CD14-positive monocyte (primary cell): Measurements from ENCODE around the gene ELOB. TPM values are rescaled to one million over a fixed set of nuclear protein-coding genes. Genes with fewer than 3 reads are reported as not detected.

ENCODE experiments used
- DNase-seq, 3 donors: peaks; one replicate each; pipeline ENCODE4 v3.0.0-alpha.2; 2011 to 2022
- H2AFZ ChIP-seq: 2 replicates; pipeline ENCODE4 v1.6.0; 2012; ENCODE audit warnings: mild to moderate bottlenecking, low read depth, low read length, inconsistent platforms; ENCODE audit not compliant: insufficient read depth, poor library complexity, severe bottlenecking
- H3K27ac ChIP-seq, 2 donors: 1 replicate in 1 of 2; 2 replicates in 1 of 2; pipeline ENCODE4 v1.5.1; 2012 to 2013; ENCODE audit warnings: low read length in 2 of 2, control low read depth in 1 of 2, inconsistent platforms in 1 of 2, low read depth in 1 of 2, mild to moderate bottlenecking in 1 of 2
- H3K27me3 ChIP-seq, 2 donors: one replicate each; pipeline versions ENCODE4 v1.6.0 to v1.6.1; 2011 to 2013; ENCODE audit warnings: low read length in 2 of 2; ENCODE audit not compliant: control insufficient read depth in 2 of 2, insufficient read depth in 2 of 2
- H3K36me3 ChIP-seq, 2 donors: replicated peaks in 1 of 2; 1 replicate in 1 of 2; 2 replicates in 1 of 2; pipeline versions ENCODE4 v1.5.1 to v1.6.1; 2012 to 2013; ENCODE audit warnings: low read length in 2 of 2, control low read depth in 1 of 2, inconsistent platforms in 1 of 2, mild to moderate bottlenecking in 1 of 2; ENCODE audit not compliant: insufficient read depth in 2 of 2, control insufficient read depth in 1 of 2
- H3K4me1 ChIP-seq, 2 donors: 1 replicate in 1 of 2; 2 replicates in 1 of 2; pipeline versions ENCODE4 v1.5.1 to v1.6.1; 2012 to 2013; ENCODE audit warnings: low read length in 2 of 2, control low read depth in 1 of 2, inconsistent platforms in 1 of 2, mild to moderate bottlenecking in 1 of 2, moderate library complexity in 1 of 2; ENCODE audit not compliant: insufficient read depth in 2 of 2, control insufficient read depth in 1 of 2
- H3K4me2 ChIP-seq: replicated peaks from 2 replicates; pipeline ENCODE3; 2012; ENCODE audit warnings: low read length, moderate library complexity, mild to moderate bottlenecking; ENCODE audit not compliant: poor library complexity, severe bottlenecking; ENCODE audit errors: extremely low read depth
- H3K4me3 ChIP-seq, 3 experiments: fragments of 200-600 bp in 1 of 3; sonication (generic) in 1 of 3; replicated peaks in 1 of 3; 1 replicate in 2 of 3; 2 replicates in 1 of 3; pipeline ENCODE4 v1.5.1; 2011 to 2013; ENCODE audit warnings: low read length in 3 of 3, mild to moderate bottlenecking in 3 of 3, control low read depth in 2 of 3, low read depth in 2 of 3, inconsistent platforms in 1 of 3, moderate library complexity in 1 of 3
- H3K79me2 ChIP-seq: 2 replicates; pipeline ENCODE4 v1.6.0; 2012; ENCODE audit warnings: mild to moderate bottlenecking, control low read depth, inconsistent platforms, low read length, moderate library complexity; ENCODE audit not compliant: insufficient read depth
- H3K9ac ChIP-seq: 2 replicates; pipeline ENCODE4 v1.6.0; 2017; ENCODE audit warnings: low read length, mild to moderate bottlenecking; ENCODE audit not compliant: insufficient read depth, poor library complexity, severe bottlenecking
- H3K9me3 ChIP-seq, 2 donors: replicated peaks in 1 of 2; 1 replicate in 1 of 2; 2 replicates in 1 of 2; pipeline versions ENCODE4 v1.5.1 to v1.6.1; 2012 to 2013; ENCODE audit warnings: low read length in 2 of 2, control low read depth in 1 of 2; ENCODE audit not compliant: control insufficient read depth in 1 of 2, insufficient read depth in 1 of 2
- H4K20me1 ChIP-seq: 2 replicates; pipeline ENCODE4 v1.6.0; 2012; ENCODE audit warnings: mild to moderate bottlenecking, low read length, control low read depth, moderate library complexity; ENCODE audit not compliant: insufficient read depth
- H3K27ac Mint-ChIP-seq, 7 donors: one replicate each; pipeline ENCODE4 v1.8.0; 2020; ENCODE audit warnings: mild to moderate bottlenecking in 7 of 7, mixed read lengths in 7 of 7, moderate library complexity in 6 of 7, inconsistent platforms in 2 of 7
- H3K27me3 Mint-ChIP-seq, 3 donors: one replicate each; pipeline ENCODE4 v1.8.0; 2021 to 2022; ENCODE audit warnings: low read depth in 3 of 3, mild to moderate bottlenecking in 3 of 3, mixed read lengths in 3 of 3, moderate library complexity in 3 of 3, inconsistent platforms in 1 of 3
- H3K36me3 Mint-ChIP-seq, 2 donors: one replicate each; pipeline ENCODE4 v1.8.0; 2020; ENCODE audit warnings: mixed read lengths in 2 of 2, inconsistent platforms in 1 of 2, mild to moderate bottlenecking in 1 of 2
- H3K4me1 Mint-ChIP-seq: one replicate; pipeline ENCODE4 v1.8.0; 2020; ENCODE audit warnings: mild to moderate bottlenecking, mixed read lengths
- H3K4me3 Mint-ChIP-seq, 2 donors: one replicate each; pipeline ENCODE4 v1.8.0; 2020; ENCODE audit warnings: mild to moderate bottlenecking in 2 of 2, mixed read lengths in 2 of 2, moderate library complexity in 1 of 2
- H3K9me3 Mint-ChIP-seq, 7 donors: one replicate each; pipeline ENCODE4 v1.8.0; 2020 to 2022; ENCODE audit warnings: mixed read lengths in 7 of 7, mild to moderate bottlenecking in 6 of 7, moderate library complexity in 6 of 7, inconsistent platforms in 2 of 7
- WGBS: methylation state at CpG from one replicate; pipeline ENCODE4 v1.1.5; 2013; ENCODE audit warnings: missing lambda C conversion rate; ENCODE audit not compliant: insufficient coverage; 5-methylcytosine and 5-hydroxymethylcytosine counted together
- intact Hi-C, 2 donors: fragments of 100-400 bp; cut with micrococcal nuclease; formaldehyde crosslinking; loops; one replicate each; pipeline versions ENCODE4 v1.15.0 to v1.15.1; 2023
- polyA plus RNA-seq, 3 donors: library from polyadenylated mRNA; depleted of rRNA in 1 of 3; unstranded in 2 of 3; stranded (reverse) in 1 of 3; fragments of 300-500 nt in 2 of 3; fragments of >200 nt in 1 of 3; fragmentation: Illumina TruSeq in 2 of 3; gene quantifications; 1 replicate in 2 of 3; 2 replicates in 1 of 3; pipeline ENCODE4 v1.2.3, GENCODE V29; 2012 to 2021
- TF ChIP-seq, protein P1 (sequence below): fragments of 200-600 bp; IDR thresholded peaks from one replicate; pipeline ENCODE4 v1.8.0; 2022; ENCODE audit warnings: antibody characterized with exemption, mild to moderate bottlenecking

The ELOB gene
- polyA plus RNA-seq, 3 donors = 150 to 405 (median 363) TPM

DNA sequence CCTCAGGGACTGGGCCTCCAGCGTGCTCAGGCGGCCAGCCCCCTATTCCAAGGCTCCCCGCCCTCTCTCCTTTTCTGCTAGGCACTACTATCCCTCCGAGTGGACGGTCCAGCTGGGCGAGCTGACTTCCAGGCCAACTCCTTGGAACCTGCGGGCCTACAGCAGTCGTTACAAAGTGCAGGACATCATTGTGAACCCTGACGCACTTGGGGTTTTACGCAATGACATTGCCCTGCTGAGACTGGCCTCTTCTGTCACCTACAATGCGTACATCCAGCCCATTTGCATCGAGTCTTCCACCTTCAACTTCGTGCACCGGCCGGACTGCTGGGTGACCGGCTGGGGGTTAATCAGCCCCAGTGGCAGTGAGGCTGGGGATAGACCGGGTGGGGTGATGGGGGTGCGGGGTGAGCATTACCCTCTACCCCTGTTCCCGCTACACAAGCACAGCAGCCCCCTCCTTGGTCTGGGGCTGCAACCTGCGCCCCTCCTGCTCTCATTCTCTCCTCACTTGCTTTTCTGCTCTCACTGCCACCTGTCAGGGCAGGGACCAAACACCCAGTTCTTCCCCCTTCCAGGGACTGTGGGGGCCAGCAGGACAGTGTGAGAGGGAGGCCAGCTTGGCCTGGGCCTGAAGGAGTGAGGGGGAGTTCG is 22.3 kb upstream of the ELOB start:
- peaks cover 37% of the 10 kb centered on the region for H3K4me1 Mint-ChIP-seq
- peak overlapping the region; percentile 30 for H2AFZ ChIP-seq

DNA sequence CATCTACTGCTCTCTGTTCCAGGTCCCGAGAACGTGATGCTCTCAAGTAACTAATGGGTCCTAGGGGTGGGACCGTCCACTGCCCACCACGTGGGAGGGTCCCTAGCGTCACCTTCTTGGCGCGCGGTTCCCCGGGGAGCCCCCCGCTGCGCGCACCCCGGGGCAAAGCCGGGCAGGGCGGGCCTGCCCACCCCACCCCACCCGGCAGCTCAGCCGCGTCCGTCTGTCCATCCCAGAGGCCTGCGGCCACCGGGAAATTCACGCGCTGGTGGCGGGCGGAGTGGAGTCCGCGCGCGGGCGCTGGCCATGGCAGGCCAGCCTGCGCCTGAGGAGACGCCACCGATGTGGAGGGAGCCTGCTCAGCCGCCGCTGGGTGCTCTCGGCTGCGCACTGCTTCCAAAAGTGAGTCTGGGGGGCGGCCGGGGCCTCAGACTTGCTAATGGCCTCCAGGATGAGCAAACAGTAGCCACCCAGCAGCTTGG is 21.7 kb upstream of the ELOB start:
- Histone ChIP-seq H2AFZ (peak overlapping the region; percentile 46), H3K9ac (no peak overlapping the region), H3K4me1 (peaks cover 36 to 53% of the 10 kb centered on the region in 2 donors), H3K27me3 (no peaks in the 10 kb centered on the region), H3K4me2 (no peak overlapping the region), H4K20me1 (no peaks in the 10 kb centered on the region), H3K79me2 (no peaks in the 10 kb centered on the region), H3K4me3 (no peak overlapping the region), H3K36me3 (no peaks in the 10 kb centered on the region), H3K27ac (no peak overlapping the region), H3K9me3 (peaks cover 0 to under 1% of the 10 kb centered on the region in 2 donors)
- Mint-ChIP-seq H3K4me1 (peaks cover 43% of the 10 kb centered on the region), H3K27ac (no peak overlapping the region), H3K9me3 (peaks cover 1 to 7% (median 4%) of the 10 kb centered on the region in 7 donors), H3K27me3 (peaks cover under 1 to 10% (median 4%) of the 10 kb centered on the region in 3 donors), H3K36me3 (no peaks in the 10 kb centered on the region), H3K4me3 (no peak overlapping the region)
- 94% methylated on average over 25 of the region's 39 CpGs for WGBS
- DNase-seq = no peak
- intact Hi-C loops = no loop called here
- TF ChIP-seq, protein P1, sequence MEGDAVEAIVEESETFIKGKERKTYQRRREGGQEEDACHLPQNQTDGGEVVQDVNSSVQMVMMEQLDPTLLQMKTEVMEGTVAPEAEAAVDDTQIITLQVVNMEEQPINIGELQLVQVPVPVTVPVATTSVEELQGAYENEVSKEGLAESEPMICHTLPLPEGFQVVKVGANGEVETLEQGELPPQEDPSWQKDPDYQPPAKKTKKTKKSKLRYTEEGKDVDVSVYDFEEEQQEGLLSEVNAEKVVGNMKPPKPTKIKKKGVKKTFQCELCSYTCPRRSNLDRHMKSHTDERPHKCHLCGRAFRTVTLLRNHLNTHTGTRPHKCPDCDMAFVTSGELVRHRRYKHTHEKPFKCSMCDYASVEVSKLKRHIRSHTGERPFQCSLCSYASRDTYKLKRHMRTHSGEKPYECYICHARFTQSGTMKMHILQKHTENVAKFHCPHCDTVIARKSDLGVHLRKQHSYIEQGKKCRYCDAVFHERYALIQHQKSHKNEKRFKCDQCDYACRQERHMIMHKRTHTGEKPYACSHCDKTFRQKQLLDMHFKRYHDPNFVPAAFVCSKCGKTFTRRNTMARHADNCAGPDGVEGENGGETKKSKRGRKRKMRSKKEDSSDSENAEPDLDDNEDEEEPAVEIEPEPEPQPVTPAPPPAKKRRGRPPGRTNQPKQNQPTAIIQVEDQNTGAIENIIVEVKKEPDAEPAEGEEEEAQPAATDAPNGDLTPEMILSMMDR = no peak

More for the DNA sequence above, 22.3 kb upstream of the ELOB start:
- Mint-ChIP-seq H3K27ac (peak overlapping the region in 2 of 7 donors; percentile 4 to 19), H3K9me3 (peaks cover 7 to 13% (median 9%) of the 10 kb centered on the region in 7 donors), H3K4me3 (no peak overlapping the region), H3K36me3 (no peaks in the 10 kb centered on the region), H3K27me3 (peaks cover 3 to 13% (median 7%) of the 10 kb centered on the region in 3 donors)
- Histone ChIP-seq H3K79me2 (no peaks in the 10 kb centered on the region), H3K4me1 (peaks cover 30 to 47% of the 10 kb centered on the region in 2 donors), H4K20me1 (no peaks in the 10 kb centered on the region), H3K36me3 (no peaks in the 10 kb centered on the region), H3K27ac (no peak overlapping the region), H3K27me3 (no peaks in the 10 kb centered on the region), H3K9ac (no peak overlapping the region), H3K4me3 (no peak overlapping the region), H3K4me2 (no peak overlapping the region), H3K9me3 (peaks cover 6% of the 10 kb centered on the region in 2 donors)
- 99% methylated on average over 11 of the region's 21 CpGs for WGBS
- intact Hi-C loops = no loop called here
- DNase-seq = no peak
- TF ChIP-seq, protein P1 = no peak
